H9 (cell line): ENCODE data around the gene DOCK1. TPM values are rescaled to one million over a fixed set of nuclear protein-coding genes. Genes with fewer than 3 reads are reported as not detected.

Source experiments
- DNase-seq: peaks from one replicate; pipeline ENCODE4 v3.0.0-alpha.2; 2017
- H2AFZ ChIP-seq: one replicate; pipeline ENCODE4 v1.6.1; 2013; ENCODE audit warnings: mild to moderate bottlenecking, low read length, control low read depth, moderate library complexity
- H2AK5ac ChIP-seq: 2 replicates; pipeline ENCODE4 v1.6.1; 2013; ENCODE audit warnings: low read length, control low read depth, mixed read lengths; ENCODE audit not compliant: insufficient read length
- H2BK120ac ChIP-seq: one replicate; pipeline ENCODE4 v1.6.1; 2013; ENCODE audit warnings: low read depth, mild to moderate bottlenecking, low read length, control low read depth, inconsistent platforms; ENCODE audit not compliant: poor library complexity, severe bottlenecking
- H2BK12ac ChIP-seq: 2 replicates; pipeline ENCODE4 v1.6.1; 2013; ENCODE audit warnings: low read length, control low read depth, mixed read lengths, low read depth; ENCODE audit not compliant: insufficient read length
- H2BK15ac ChIP-seq: 2 replicates; pipeline ENCODE4 v1.6.1; 2013; ENCODE audit warnings: low read depth, low read length, control low read depth
- H2BK20ac ChIP-seq: one replicate; pipeline ENCODE4 v1.6.1; 2013; ENCODE audit warnings: low read depth, mild to moderate bottlenecking, low read length, control low read depth, inconsistent platforms; ENCODE audit not compliant: poor library complexity, severe bottlenecking
- H2BK5ac ChIP-seq: 2 replicates; pipeline ENCODE4 v1.6.1; 2013; ENCODE audit warnings: low read length, control low read depth, mixed read lengths; ENCODE audit not compliant: insufficient read length
- H3K14ac ChIP-seq: 2 replicates; pipeline ENCODE4 v1.6.1; 2013; ENCODE audit warnings: low read length, control low read depth; ENCODE audit not compliant: insufficient read depth
- H3K18ac ChIP-seq: 2 replicates; pipeline ENCODE4 v1.6.1; 2013; ENCODE audit warnings: low read depth, mild to moderate bottlenecking, mixed read lengths, low read length, control low read depth; ENCODE audit not compliant: insufficient read length
- H3K23ac ChIP-seq: 2 replicates; pipeline ENCODE4 v1.6.1; 2013; ENCODE audit warnings: low read length, control low read depth, mixed read lengths, low read depth; ENCODE audit not compliant: insufficient read length
- H3K23me2 ChIP-seq: 2 replicates; pipeline ENCODE4 v1.6.1; 2013; ENCODE audit warnings: low read depth, mild to moderate bottlenecking, mixed read lengths, low read length, control low read depth; ENCODE audit not compliant: insufficient read length, poor library complexity, severe bottlenecking
- H3K27ac ChIP-seq: 2 replicates; pipeline ENCODE4 v1.5.1; 2013; ENCODE audit warnings: low read length, control low read depth, mixed read lengths, low read depth; ENCODE audit not compliant: insufficient read length
- H3K27me3 ChIP-seq: 2 replicates; pipeline ENCODE4 v1.6.1; 2013; ENCODE audit warnings: low read length, control low read depth, inconsistent platforms; ENCODE audit not compliant: insufficient read depth
- H3K4ac ChIP-seq: 2 replicates; pipeline ENCODE4 v1.6.1; 2013; ENCODE audit warnings: low read depth, mild to moderate bottlenecking, control low read depth, inconsistent platforms, low read length, moderate library complexity
- H3K4me1 ChIP-seq: 2 replicates; pipeline ENCODE4 v1.6.1; 2013; ENCODE audit warnings: low read length, control low read depth, inconsistent platforms; ENCODE audit not compliant: insufficient read depth
- H3K4me2 ChIP-seq: 2 replicates; pipeline ENCODE4 v1.6.1; 2013; ENCODE audit warnings: low read length, control low read depth, mixed read lengths; ENCODE audit not compliant: insufficient read length, insufficient read depth
- H3K56ac ChIP-seq: 2 replicates; pipeline ENCODE4 v1.6.1; 2013; ENCODE audit warnings: low read depth, mild to moderate bottlenecking, mixed read lengths, low read length, control low read depth; ENCODE audit not compliant: insufficient read length
- H3K79me1 ChIP-seq: 2 replicates; pipeline ENCODE4 v1.6.1; 2013; ENCODE audit warnings: low read depth, mild to moderate bottlenecking, moderate library complexity, low read length, control low read depth, inconsistent platforms; ENCODE audit not compliant: insufficient read depth, poor library complexity, severe bottlenecking
- H3K79me2 ChIP-seq: 2 replicates; pipeline ENCODE4 v1.6.1; 2013; ENCODE audit warnings: low read length, control low read depth, inconsistent platforms; ENCODE audit not compliant: insufficient read depth
- H3K9ac ChIP-seq: 2 replicates; pipeline ENCODE4 v1.6.1; 2013; ENCODE audit warnings: low read length, control low read depth, mixed read lengths; ENCODE audit not compliant: insufficient read length; ENCODE audit errors: extremely low read depth
- H3K9me3 ChIP-seq: one replicate; pipeline ENCODE4 v1.6.1; 2013; ENCODE audit warnings: low read depth, low read length, inconsistent platforms; ENCODE audit not compliant: control insufficient read depth
- H3T11ph ChIP-seq: one replicate; pipeline ENCODE4 v1.6.1; 2013; ENCODE audit warnings: mild to moderate bottlenecking, low read length, control low read depth, inconsistent platforms
- H4K20me1 ChIP-seq: one replicate; pipeline ENCODE4 v1.6.1; 2013; ENCODE audit not compliant: control insufficient read depth, insufficient read length, insufficient read depth
- H4K5ac ChIP-seq: 2 replicates; pipeline ENCODE4 v1.6.1; 2013; ENCODE audit warnings: low read depth, mild to moderate bottlenecking, mixed read lengths, low read length, control low read depth; ENCODE audit not compliant: insufficient read length
- H4K8ac ChIP-seq: replicated peaks from 2 replicates; pipeline ENCODE4 v1.6.1; 2013; ENCODE audit warnings: low read length, control low read depth, mixed read lengths, low read depth; ENCODE audit not compliant: insufficient read length
- H4K91ac ChIP-seq: 2 replicates; pipeline ENCODE4 v1.6.1; 2013; ENCODE audit warnings: low read depth, mild to moderate bottlenecking, moderate library complexity, mixed read lengths, low read length, control low read depth; ENCODE audit not compliant: insufficient read length
- H3K27ac Mint-ChIP-seq, 3 experiments: 2 replicates in 2 of 3; 3 replicates in 1 of 3; pipeline ENCODE4 v1.8.0; 2020 to 2021; ENCODE audit warnings: mixed read lengths in 3 of 3, mild to moderate bottlenecking in 1 of 3, moderate library complexity in 1 of 3
- H3K27me3 Mint-ChIP-seq: 2 replicates; pipeline ENCODE4 v1.8.0; 2021; ENCODE audit warnings: low read depth, mild to moderate bottlenecking, moderate library complexity, mixed read lengths
- H3K36me3 Mint-ChIP-seq, 3 experiments: 2 replicates in 2 of 3; 3 replicates in 1 of 3; pipeline ENCODE4 v1.8.0; 2020 to 2021; ENCODE audit warnings: low read depth in 3 of 3, mixed read lengths in 3 of 3; ENCODE audit not compliant: insufficient read depth in 1 of 3
- H3K4me1 Mint-ChIP-seq, 2 experiments: 2 replicates each; pipeline ENCODE4 v1.8.0; 2020; ENCODE audit warnings: mixed read lengths in 2 of 2
- H3K4me3 Mint-ChIP-seq, 2 experiments: 2 replicates in 1 of 2; 3 replicates in 1 of 2; pipeline ENCODE4 v1.8.0; 2020 to 2021; ENCODE audit warnings: mild to moderate bottlenecking in 2 of 2, mixed read lengths in 2 of 2, moderate library complexity in 1 of 2
- H3K9me3 Mint-ChIP-seq, 2 experiments: 2 replicates in 1 of 2; 3 replicates in 1 of 2; pipeline ENCODE4 v1.8.0; 2020; ENCODE audit warnings: mild to moderate bottlenecking in 2 of 2, mixed read lengths in 2 of 2, moderate library complexity in 1 of 2
- CTCF ChIP-seq: fragments of 200-600 bp; sonication (generic); conservative IDR thresholded peaks from 3 replicates; pipeline ENCODE4 v1.8.0; 2021; ENCODE audit warnings: antibody characterized with exemption, mild to moderate bottlenecking
- WGBS: extraction: QIAGEN DNeasy Blood & Tissue Kit; methylation state at CpG from one replicate; pipeline ENCODE4 v1.1.7; 2013; ENCODE audit warnings: missing lambda C conversion rate, low lambda C conversion rate, mixed read lengths; ENCODE audit not compliant: insufficient read length; ENCODE audit errors: extremely low coverage; 5-methylcytosine and 5-hydroxymethylcytosine counted together
- total RNA-seq: library from RNA; stranded (reverse); gene quantifications from 2 replicates; pipeline ENCODE4 v1.2.1, GENCODE V29; 2021

The DOCK1 gene
- total RNA-seq, 1 experiment from 2014 or later: 57.0 TPM

GRCh38 chr10:126946746-126947145 lies 41.5 kb downstream of the DOCK1 start:
- Histone ChIP-seq H4K5ac (no peak overlapping the region), H3T11ph (no peak overlapping the region), H4K20me1 (no peaks in the 10 kb centered on the region), H3K18ac (no peak overlapping the region), H2BK20ac (no peak overlapping the region), H3K27ac (no peak overlapping the region), H2BK12ac (no peak overlapping the region), H3K4me1 (no peaks in the 10 kb centered on the region), H3K56ac (no peak overlapping the region), H3K4me2 (no peak overlapping the region), H4K8ac (no peak overlapping the region), H2AK5ac (no peak overlapping the region), H3K79me2 (peaks cover 38% of the 10 kb centered on the region; the same call in 1 of the 2 replicates), H3K4ac (no peak overlapping the region), H3K27me3 (no peaks in the 10 kb centered on the region), H2BK120ac (no peak overlapping the region), H3K9me3 (peaks cover 10% of the 10 kb centered on the region), H3K79me1 (peaks cover 2% of the 10 kb centered on the region), H3K14ac (no peak overlapping the region), H2BK5ac (no peak overlapping the region), H2AFZ (no peak overlapping the region), H3K23ac (no peak overlapping the region), H4K91ac (no peak overlapping the region), H3K23me2 (no peaks in the 10 kb centered on the region), H2BK15ac (no peak overlapping the region), H3K9ac (no peak overlapping the region)
- Mint-ChIP-seq H3K27ac (no peak overlapping the region), H3K27me3 (no peaks in the 10 kb centered on the region), H3K4me3 (no peak overlapping the region), H3K4me1 (peaks cover 4 to 11% of the 10 kb centered on the region in 2 experiments; a peak in 3 of 4 replicates), H3K9me3 (peaks cover 0 to 4% of the 10 kb centered on the region in 2 experiments; a peak in 2 of 5 replicates), H3K36me3 (peaks cover 6 to 22% (median 16%) of the 10 kb centered on the region in 3 experiments; a peak in 6 of 7 replicates)
- TF ChIP-seq CTCF: no peak
- no CpG with 5 or more reads among the region's 6 CpGs for WGBS
- no peak for DNase-seq
